Gastrocnemius medialis (tissue), 4 donors: ENCODE measurements around the gene GNAS-AS1. TPM values are rescaled to one million over a fixed set of nuclear protein-coding genes. Genes with fewer than 3 reads are reported as not detected.

Source experiments
- ATAC-seq, 2 donors: fragments of 150-250 bp; one replicate each; pipeline ENCODE4 v1.9.1; 2016
- DNase-seq, 2 donors: peaks; one replicate each; pipeline ENCODE4 v3.0.0-alpha.2; 2019
- H3K27ac ChIP-seq, 4 donors: fragments of 200-600 bp; sonication (generic); 1 replicate in 1 of 4; 2 replicates in 3 of 4; pipeline ENCODE4 v1.5.1; 2016 to 2018; ENCODE audit warnings: mild to moderate bottlenecking in 2 of 4, moderate library complexity in 1 of 4
- H3K27me3 ChIP-seq, 3 donors: fragments of 200-600 bp; sonication (generic) in 2 of 3; 1 replicate in 1 of 3; 2 replicates in 2 of 3; pipeline versions ENCODE4 v1.5.1 to v1.6.0; 2016 to 2019; ENCODE audit warnings: mild to moderate bottlenecking in 1 of 3, moderate library complexity in 1 of 3
- H3K36me3 ChIP-seq, 2 donors: fragments of 200-600 bp; sonication (generic) in 1 of 2; one replicate each; pipeline ENCODE4 v1.5.1; 2017 to 2018
- H3K4me1 ChIP-seq, 2 donors: fragments of 200-600 bp; sonication (generic) in 1 of 2; one replicate each; pipeline ENCODE4 v1.5.1; 2016 to 2017; ENCODE audit warnings: mild to moderate bottlenecking in 2 of 2
- H3K4me3 ChIP-seq, 4 donors: fragments of 200-600 bp; sonication (generic) in 3 of 4; 1 replicate in 1 of 4; 2 replicates in 3 of 4; pipeline ENCODE4 v1.5.1; 2016 to 2019; ENCODE audit warnings: mild to moderate bottlenecking in 2 of 4
- H3K9me3 ChIP-seq, 3 donors: fragments of 200-600 bp; sonication (generic) in 2 of 3; 1 replicate in 1 of 3; 2 replicates in 2 of 3; pipeline ENCODE4 v1.5.1; 2016 to 2019
- CTCF ChIP-seq, 5 experiments: fragments of 450-650 bp in 3 of 5; fragments of 200-600 bp in 2 of 5; sonication (generic) in 2 of 5; IDR thresholded peaks in 4 of 5; conservative IDR thresholded peaks in 1 of 5; 1 replicate in 4 of 5; 2 replicates in 1 of 5; pipeline ENCODE4 v1.5.1; 2016 to 2019; ENCODE audit warnings: antibody characterized with exemption in 5 of 5, mild to moderate bottlenecking in 3 of 5, moderate library complexity in 3 of 5
- POLR2A ChIP-seq, 2 donors: fragments of 450-650 bp; IDR thresholded peaks; one replicate each; pipeline ENCODE4 v1.6.1; 2017; ENCODE audit warnings: antibody characterized with exemption in 2 of 2, mild to moderate bottlenecking in 2 of 2, moderate library complexity in 2 of 2
- in situ Hi-C, 4 donors: fragments of 200-750 bp; cut with MboI; loops; one replicate each; pipeline versions ENCODE4 v1.15.0 to v1.8.0; 2017; ENCODE audit warnings: low sequenced_read_pairs in 4 of 4
- intact Hi-C: fragments of 100-400 bp; cut with DNase I; formaldehyde crosslinking; loops from one replicate; pipeline ENCODE4 v1.15.1; 2023; ENCODE audit warnings: low total_unique reads
- total RNA-seq, 4 donors: library from RNA; depleted of rRNA; stranded (reverse); fragments of >200 nt; gene quantifications; one replicate each; pipeline versions ENCODE4 v1.1.0 to v1.2.3, GENCODE V29; 2016

GNAS-AS1 gene
- total RNA-seq, result not detected

GRCh38 chr20:58850693-58851174 lies at the start of gene GNAS-AS1:
TSS of gene GNAS-AS1 (minus strand) at chr20:58850902.
- H3K4me3 ChIP-seq, result peak within 1 kb of the TSS; percentile 53 to 64 (median 58)
- TF ChIP-seq CTCF (IDR thresholded peaks at IDR 0.05 in 4 of 5, conservative IDR thresholded peaks at IDR 0.05 in 1 of 5), result no peak
- TF ChIP-seq POLR2A (IDR thresholded peaks at IDR 0.05), result no peak
- peak within 1 kb of the TSS in 1 of 4 donors; percentile 44 for H3K27ac ChIP-seq
- no peaks in the 10 kb centered on the region for H3K4me1 ChIP-seq
- ATAC-seq (peak; percentile 50 to 63), DNase-seq (peak; percentile 48 to 80)
- intact Hi-C loops (loop anchor here (10.0 kb wide), 1 partner anchor 196 kb away; the partner anchor contains the start of gene STX16), in situ Hi-C loops (loop anchor here in 3 of 4 donors (25.0 kb wide), 3 partner anchors 562 to 613 kb away; partner anchors contain the start of gene ANKRD60 (in 1 of the 3))
- H3K36me3 ChIP-seq, result no peaks in the 10 kb centered on the region
- H3K27me3 ChIP-seq, result peaks cover 17 to 34% (median 26%) of the 10 kb centered on the region in 3 donors
- H3K9me3 ChIP-seq, result no peaks in the 10 kb centered on the region

GRCh38 chr20:58900397-58900796 lies 49.7 kb upstream of the GNAS-AS1 start:
- in situ Hi-C loops (no loop called here), intact Hi-C loops (loop anchor here (10.0 kb wide), 1 partner anchor 1546 kb away; the partner anchor contains the start of gene RAE1)
- H3K9me3 ChIP-seq, result no peaks in the 10 kb centered on the region
- TF ChIP-seq POLR2A (IDR thresholded peaks at IDR 0.05) (no peak), CTCF (IDR thresholded peaks at IDR 0.05 in 4 of 5, conservative IDR thresholded peaks at IDR 0.05 in 1 of 5) (no peak)
- peaks cover 70 to 85% of the 10 kb centered on the region in 2 donors for H3K4me1 ChIP-seq
- ATAC-seq (no peak), DNase-seq (no peak)
- H3K36me3 ChIP-seq, result peaks cover 0 to 23% of the 10 kb centered on the region in 2 donors
- peak overlapping the region in 3 of 4 donors; percentile 32 to 99 (median 53) for H3K27ac ChIP-seq
- H3K4me3 ChIP-seq, result no peak overlapping the region
- no peaks in the 10 kb centered on the region for H3K27me3 ChIP-seq

GRCh38 chr20:58899512-58899911 lies 48.8 kb upstream of the GNAS-AS1 start:
- H3K36me3 ChIP-seq, result peaks cover 0 to 15% of the 10 kb centered on the region in 2 donors
- intact Hi-C loops, result loop anchor here (10.0 kb wide), 3 partner anchors 495 to 1505 kb away; partner anchors contain the start of genes PMEPA1 and RBM38
- no peak overlapping the region for H3K4me3 ChIP-seq
- H3K4me1 ChIP-seq, result peaks cover 79 to 85% of the 10 kb centered on the region in 2 donors
- no peaks in the 10 kb centered on the region for H3K9me3 ChIP-seq
- ATAC-seq (no peak), DNase-seq (no peak)
- TF ChIP-seq POLR2A (IDR thresholded peaks at IDR 0.05) (no peak), CTCF (IDR thresholded peaks at IDR 0.05 in 4 of 5, conservative IDR thresholded peaks at IDR 0.05 in 1 of 5) (no peak)
- in situ Hi-C loops, result loop anchor here in 1 of 4 donors (25.0 kb wide), 1 partner anchor 88 kb away; the partner anchor contains the start of gene NELFCD
- H3K27me3 ChIP-seq, result no peaks in the 10 kb centered on the region
- peak overlapping the region in 2 of 4 donors; percentile 53 to 99 for H3K27ac ChIP-seq

- peaks cover 86 to 90% of the 10 kb centered on the region in 2 donors for H3K4me1 ChIP-seq
- ATAC-seq, result no peak
- in situ Hi-C loops (loop anchor here in 1 of 4 donors (25.0 kb wide), 1 partner anchor 88 kb away; the partner anchor contains the start of gene NELFCD), intact Hi-C loops (loop anchor here (10.0 kb wide), 3 partner anchors 494 to 1504 kb away; partner anchors contain the start of genes PMEPA1 and RBM38)
- peaks cover 0 to 8% of the 10 kb centered on the region in 2 donors for H3K36me3 ChIP-seq
- TF ChIP-seq POLR2A (IDR thresholded peaks at IDR 0.05), result no peak
- TF ChIP-seq CTCF (IDR thresholded peaks at IDR 0.05 in 4 of 5, conservative IDR thresholded peaks at IDR 0.05 in 1 of 5), result no peak
- no peaks in the 10 kb centered on the region for H3K27me3 ChIP-seq
- H3K9me3 ChIP-seq, result no peaks in the 10 kb centered on the region
- H3K27ac ChIP-seq, result peak overlapping the region; percentile 45 to 100 (median 100)
- no peak overlapping the region for H3K4me3 ChIP-seq
- DNase-seq, result no peak
Measured at GRCh38 chr20:58898629-58899408, 48.1 kb upstream of the GNAS-AS1 start.
